Measurements from ENCODE around the gene LSM14A.

DNA sequence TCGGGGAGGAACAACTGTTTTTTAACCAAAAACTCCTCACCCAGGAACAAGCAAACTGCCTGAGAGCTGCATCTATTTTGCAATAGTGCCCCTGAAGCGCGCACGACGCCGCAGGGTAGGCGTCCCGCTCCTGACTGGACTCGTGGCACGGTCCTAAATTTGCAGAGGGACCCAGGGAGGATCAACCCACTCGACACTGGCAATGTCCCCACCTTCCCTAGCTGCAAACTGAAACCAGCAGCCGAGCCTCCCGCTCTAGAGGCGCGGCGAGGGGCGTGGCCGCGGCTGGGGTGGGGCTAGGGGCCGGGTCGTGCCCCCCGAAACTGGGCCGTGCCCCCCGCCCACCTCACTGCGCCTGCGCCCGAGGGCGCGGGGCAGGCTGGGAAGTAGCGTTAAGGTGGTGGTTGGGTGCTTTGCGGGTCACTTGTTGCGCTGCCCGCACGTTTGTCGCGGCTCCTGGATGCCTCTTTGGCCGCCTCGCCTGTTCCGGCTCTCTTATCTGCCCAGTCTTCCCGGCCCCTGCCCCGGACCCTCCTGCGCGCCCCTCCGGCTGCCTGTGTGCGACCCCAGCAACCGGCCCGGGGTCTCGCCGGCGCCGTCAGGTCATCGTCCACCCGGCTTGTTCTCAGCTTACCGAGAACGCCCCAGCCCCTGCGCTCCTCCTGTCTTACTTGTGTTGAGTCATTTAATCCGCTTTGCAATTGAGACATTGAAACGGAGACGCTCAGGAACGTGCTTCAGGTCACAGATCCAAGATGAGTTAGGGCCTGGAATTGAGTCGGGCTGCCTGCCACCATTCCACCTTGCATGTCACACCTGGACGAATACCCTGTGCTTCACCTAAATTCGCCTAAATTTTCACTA lies 37.9 kb upstream of the LSM14A start:
- TF ChIP-seq, protein P1, sequence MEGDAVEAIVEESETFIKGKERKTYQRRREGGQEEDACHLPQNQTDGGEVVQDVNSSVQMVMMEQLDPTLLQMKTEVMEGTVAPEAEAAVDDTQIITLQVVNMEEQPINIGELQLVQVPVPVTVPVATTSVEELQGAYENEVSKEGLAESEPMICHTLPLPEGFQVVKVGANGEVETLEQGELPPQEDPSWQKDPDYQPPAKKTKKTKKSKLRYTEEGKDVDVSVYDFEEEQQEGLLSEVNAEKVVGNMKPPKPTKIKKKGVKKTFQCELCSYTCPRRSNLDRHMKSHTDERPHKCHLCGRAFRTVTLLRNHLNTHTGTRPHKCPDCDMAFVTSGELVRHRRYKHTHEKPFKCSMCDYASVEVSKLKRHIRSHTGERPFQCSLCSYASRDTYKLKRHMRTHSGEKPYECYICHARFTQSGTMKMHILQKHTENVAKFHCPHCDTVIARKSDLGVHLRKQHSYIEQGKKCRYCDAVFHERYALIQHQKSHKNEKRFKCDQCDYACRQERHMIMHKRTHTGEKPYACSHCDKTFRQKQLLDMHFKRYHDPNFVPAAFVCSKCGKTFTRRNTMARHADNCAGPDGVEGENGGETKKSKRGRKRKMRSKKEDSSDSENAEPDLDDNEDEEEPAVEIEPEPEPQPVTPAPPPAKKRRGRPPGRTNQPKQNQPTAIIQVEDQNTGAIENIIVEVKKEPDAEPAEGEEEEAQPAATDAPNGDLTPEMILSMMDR (IDR thresholded peaks at IDR 0.05; ENCODE audit: insufficient read depth, low read length, poor library complexity, severe bottlenecking) = no peak
- TF ChIP-seq EZH2phosphoT487 (conservative IDR thresholded peaks at IDR 0.05; ENCODE audit: low read length) = no peak

Measured in SU-DHL-6 (cell line).